Measurements from ENCODE around the gene ASGR1.

GRCh38 chr17:7215136-7215638 is 36.0 kb upstream of the ASGR1 start:
- TF ChIP-seq CTCF (conservative IDR thresholded peaks at IDR 0.05; ENCODE audit: low read length) (peak; percentile 23; the same call in 1 of the 2 replicates), EZH2phosphoT487 (IDR thresholded peaks at IDR 0.05; ENCODE audit: borderline replicate concordance, low read depth, low read length) (no peak)

Data from OCI-LY7 (cell line).